HepG2 (cell line): ENCODE data around the gene CAST. TPM values are rescaled to one million over a fixed set of nuclear protein-coding genes. Genes with fewer than 3 reads are reported as not detected.

Experiments
- CBX1 ChIP-seq: IDR thresholded peaks from one replicate; pipeline ENCODE4 v1.6.1; 2016; ENCODE audit warnings: antibody characterized with exemption, low read depth
- ELF4 ChIP-seq: sonication (generic); formaldehyde crosslinking; IDR thresholded peaks from 2 replicates; pipeline ENCODE4 v1.5.0; 2020; ENCODE audit warnings: missing genetic modification reagents, mild to moderate bottlenecking, moderate library complexity, borderline replicate concordance
- JDP2 ChIP-seq: sonication (generic); formaldehyde crosslinking; IDR thresholded peaks from 2 replicates; pipeline ENCODE4 v1.8.1; 2022; ENCODE audit warnings: missing genetic modification reagents, borderline replicate concordance
- KIAA2018 ChIP-seq: sonication (generic); formaldehyde crosslinking; IDR thresholded peaks from 2 replicates; pipeline ENCODE4 v1.5.0; 2020; ENCODE audit warnings: mild to moderate bottlenecking, missing genetic modification reagents, borderline replicate concordance
- MAFK ChIP-seq, 2 experiments: IDR thresholded peaks in 1 of 2; conservative IDR thresholded peaks in 1 of 2; 2 replicates each; pipeline ENCODE4 v1.6.1; 2011; ENCODE audit warnings: improper control_type of control experiment in 2 of 2, low read length in 2 of 2
- PAWR ChIP-seq: sonication (generic); formaldehyde crosslinking; IDR thresholded peaks from 2 replicates; pipeline ENCODE4 v1.4.0; 2020; ENCODE audit warnings: missing genetic modification reagents, mild to moderate bottlenecking, borderline replicate concordance
- REL ChIP-seq: sonication (generic); formaldehyde crosslinking; conservative IDR thresholded peaks from 2 replicates; pipeline ENCODE4 v1.8.0; 2022; ENCODE audit warnings: mild to moderate bottlenecking, missing genetic modification reagents, moderate library complexity
- RNF2 ChIP-seq: fragments of 450-650 bp; conservative IDR thresholded peaks from 2 replicates; pipeline ENCODE4 v1.6.1; 2016; ENCODE audit warnings: low read depth
- SNAPC2 ChIP-seq: sonication (generic); formaldehyde crosslinking; IDR thresholded peaks from 2 replicates; pipeline ENCODE4 v1.8.1; 2022; ENCODE audit warnings: mild to moderate bottlenecking, missing genetic modification reagents
- ZFP82 ChIP-seq: sonication (generic); formaldehyde crosslinking; IDR thresholded peaks from 2 replicates; pipeline ENCODE4 v1.5.1; 2020; ENCODE audit warnings: mild to moderate bottlenecking, missing genetic modification reagents, borderline replicate concordance
- ZNF253 ChIP-seq: sonication (generic); formaldehyde crosslinking; IDR thresholded peaks from 2 replicates; pipeline ENCODE4 v1.8.0; 2022; ENCODE audit warnings: mild to moderate bottlenecking, missing genetic modification reagents, borderline replicate concordance
- ZNF329 ChIP-seq: sonication (generic); formaldehyde crosslinking; IDR thresholded peaks from 2 replicates; pipeline ENCODE4 v1.9.0; 2021; ENCODE audit warnings: low read depth, mild to moderate bottlenecking, missing genetic modification reagents
- ZNF343 ChIP-seq: sonication (generic); formaldehyde crosslinking; IDR thresholded peaks from 2 replicates; pipeline ENCODE4 v1.4.0; 2020; ENCODE audit warnings: mild to moderate bottlenecking, missing genetic modification reagents
- ZNF660 ChIP-seq: sonication (generic); formaldehyde crosslinking; IDR thresholded peaks from 2 replicates; pipeline ENCODE4 v1.5.1; 2020; ENCODE audit warnings: mild to moderate bottlenecking, low read depth, missing genetic modification reagents, borderline replicate concordance
- ZNF770 ChIP-seq: sonication (generic); formaldehyde crosslinking; IDR thresholded peaks from 2 replicates; pipeline ENCODE4 v1.5.0; 2020; ENCODE audit warnings: mild to moderate bottlenecking, missing genetic modification reagents
- polyA plus RNA-seq, 8 experiments: library from polyadenylated mRNA; depleted of rRNA in 3 of 8; stranded (reverse) in 7 of 8; unstranded in 1 of 8; fragments of >200 nt; fragmentation: Illumina TruSeq in 4 of 8; extraction: Trizol in 4 of 8; gene quantifications; 2 replicates each; pipeline versions ENCODE4 v1.2.1 to v1.2.3, GENCODE V29; 2011 to 2016; ENCODE audit warnings: low read depth in 4 of 8, missing spikeins in 1 of 8, mixed read lengths in 1 of 8; ENCODE audit not compliant: insufficient read depth in 1 of 8
- total RNA-seq, 5 experiments: library from RNA; depleted of rRNA; stranded (reverse); fragments of >200 nt; fragmentation: Illumina TruSeq; extraction: Trizol; gene quantifications; 2 replicates each; pipeline ENCODE4 v1.2.3, GENCODE V29; 2016; ENCODE audit warnings: low read depth in 1 of 5
- TF ChIP-seq, protein P1 (sequence below): IDR thresholded peaks from 2 replicates; pipeline ENCODE4 v1.6.1; 2016; ENCODE audit warnings: low read depth, control low read depth

Gene CAST
- total and polyA plus RNA-seq, 2 of the 13 experiments (the other 11 are each of a cell fraction or from before 2014, with no cell fraction given), result 42.1 to 67.6 TPM

DNA sequence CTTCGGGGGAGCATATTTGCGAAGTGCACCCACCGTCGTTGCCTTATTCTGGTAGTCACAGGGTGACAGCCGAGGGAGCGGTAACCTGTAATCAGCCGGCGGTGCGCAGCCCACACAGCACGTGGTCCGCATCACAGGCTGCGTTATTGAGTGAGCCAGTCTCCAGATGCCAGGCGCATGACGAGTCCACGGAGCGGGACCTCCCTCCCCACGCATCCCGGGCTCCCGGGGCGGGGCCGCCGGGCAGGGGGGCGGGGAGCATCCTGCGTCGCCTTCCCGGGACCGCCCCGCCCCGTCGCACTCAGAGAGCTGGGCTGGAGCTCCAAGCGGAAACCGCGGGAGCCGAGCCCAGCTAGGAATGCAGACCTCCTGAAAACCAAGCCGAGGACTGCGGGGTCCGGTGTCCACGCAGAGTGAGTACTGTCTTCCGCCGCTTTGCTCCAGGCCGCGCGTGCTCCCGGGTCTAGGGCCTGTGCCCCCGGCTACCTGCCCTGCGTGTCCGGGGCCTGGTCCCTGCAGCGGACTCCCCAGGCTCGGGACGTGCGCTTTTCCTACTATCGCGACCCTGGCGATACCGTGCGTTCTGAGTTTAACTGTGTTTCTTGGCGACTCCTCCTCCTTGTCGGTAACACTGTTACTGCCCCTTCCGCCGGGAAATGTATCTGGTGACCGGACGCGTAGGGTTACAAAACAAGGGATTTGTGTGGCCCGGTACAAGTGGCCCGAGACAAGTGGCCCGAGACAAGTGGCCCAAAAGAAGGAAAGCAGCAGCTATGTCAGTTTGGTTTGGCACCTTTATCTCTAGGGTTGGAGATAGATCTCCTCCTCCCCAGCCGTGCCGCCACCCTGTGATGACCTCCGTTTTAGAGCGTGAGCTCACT lies 40.6 kb downstream of the CAST start (continued):
- TF ChIP-seq KIAA2018 (CRISPR knock-in tag) (0 out of 2 replicates have a peak, but pooled peaks have one; percentile 47), ZNF343 (CRISPR knock-in tag) (0 out of 2 replicates have a peak, but pooled peaks have one; percentile 44), MAFK (conservative IDR thresholded peaks at IDR 0.05 in 1 of 2, IDR thresholded peaks at IDR 0.05 in 1 of 2; ENCODE audit: low read length in 2 of 2) (no peak), ZNF329 (CRISPR knock-in tag) (peak; percentile 33; the same call in 1 of the 2 replicates), CBX1 (peak; percentile 42), ZNF770 (CRISPR knock-in tag) (0 out of 2 replicates have a peak, but pooled peaks have one; percentile 14), SNAPC2 (CRISPR knock-in tag) (no peak), ELF4 (CRISPR knock-in tag) (0 out of 2 replicates have a peak, but pooled peaks have one; percentile 39), JDP2 (CRISPR knock-in tag) (no peak), ZNF660 (CRISPR knock-in tag) (no peak), ZNF253 (no peak; the same call in 1 of the 2 replicates), PAWR (CRISPR knock-in tag) (no peak), ZFP82 (CRISPR knock-in tag) (peak; percentile 73; the same call in 1 of the 2 replicates), REL (CRISPR knock-in tag) (no peak), RNF2 (no peak)
- TF ChIP-seq, protein P1, sequence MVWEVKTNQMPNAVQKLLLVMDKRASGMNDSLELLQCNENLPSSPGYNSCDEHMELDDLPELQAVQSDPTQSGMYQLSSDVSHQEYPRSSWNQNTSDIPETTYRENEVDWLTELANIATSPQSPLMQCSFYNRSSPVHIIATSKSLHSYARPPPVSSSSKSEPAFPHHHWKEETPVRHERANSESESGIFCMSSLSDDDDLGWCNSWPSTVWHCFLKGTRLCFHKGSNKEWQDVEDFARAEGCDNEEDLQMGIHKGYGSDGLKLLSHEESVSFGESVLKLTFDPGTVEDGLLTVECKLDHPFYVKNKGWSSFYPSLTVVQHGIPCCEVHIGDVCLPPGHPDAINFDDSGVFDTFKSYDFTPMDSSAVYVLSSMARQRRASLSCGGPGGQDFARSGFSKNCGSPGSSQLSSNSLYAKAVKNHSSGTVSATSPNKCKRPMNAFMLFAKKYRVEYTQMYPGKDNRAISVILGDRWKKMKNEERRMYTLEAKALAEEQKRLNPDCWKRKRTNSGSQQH, result no peak
